ENCODE data around the gene HGS.

Gene HGS

DNA sequence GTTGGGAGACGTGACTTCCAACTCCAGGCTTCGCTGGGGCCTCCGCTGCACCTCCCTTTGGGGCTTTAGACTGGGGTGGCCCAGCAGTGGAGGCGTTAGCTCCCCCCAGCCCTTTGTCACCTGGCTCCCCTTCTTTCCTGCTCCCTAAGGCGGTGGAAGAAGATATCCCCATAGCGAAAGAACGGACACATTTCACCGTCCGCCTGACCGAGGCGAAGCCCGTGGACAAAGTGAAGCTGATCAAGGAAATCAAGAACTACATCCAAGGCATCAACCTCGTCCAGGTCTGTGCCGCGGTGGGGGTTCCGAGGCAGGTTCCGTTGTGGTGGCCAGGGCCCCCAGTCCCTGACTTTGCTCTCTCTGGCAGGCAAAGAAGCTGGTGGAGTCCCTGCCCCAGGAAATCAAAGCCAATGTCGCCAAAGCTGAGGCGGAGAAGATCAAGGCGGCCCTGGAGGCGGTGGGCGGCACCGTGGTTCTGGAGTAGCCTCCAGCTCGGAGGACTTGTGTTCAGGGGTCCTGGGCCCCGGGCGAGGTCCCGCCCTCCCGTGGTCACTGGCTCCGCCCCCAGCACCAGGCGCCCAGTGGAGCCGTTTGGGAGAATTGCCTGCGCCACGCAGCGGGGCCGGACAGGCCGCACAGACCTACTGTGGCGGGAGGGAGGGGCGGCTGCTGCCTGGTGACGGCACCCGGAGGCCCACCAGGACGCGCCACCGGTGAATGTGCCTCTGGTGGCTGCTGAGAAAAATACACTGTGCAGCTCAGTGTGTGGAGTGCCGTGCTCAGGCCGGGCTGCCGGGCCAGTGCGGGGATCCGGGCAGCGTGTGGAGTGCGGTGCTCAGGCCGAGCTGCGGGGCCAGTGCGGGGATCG is 23.2 kb downstream of the HGS start:
- DNase-seq: no peak

DNA sequence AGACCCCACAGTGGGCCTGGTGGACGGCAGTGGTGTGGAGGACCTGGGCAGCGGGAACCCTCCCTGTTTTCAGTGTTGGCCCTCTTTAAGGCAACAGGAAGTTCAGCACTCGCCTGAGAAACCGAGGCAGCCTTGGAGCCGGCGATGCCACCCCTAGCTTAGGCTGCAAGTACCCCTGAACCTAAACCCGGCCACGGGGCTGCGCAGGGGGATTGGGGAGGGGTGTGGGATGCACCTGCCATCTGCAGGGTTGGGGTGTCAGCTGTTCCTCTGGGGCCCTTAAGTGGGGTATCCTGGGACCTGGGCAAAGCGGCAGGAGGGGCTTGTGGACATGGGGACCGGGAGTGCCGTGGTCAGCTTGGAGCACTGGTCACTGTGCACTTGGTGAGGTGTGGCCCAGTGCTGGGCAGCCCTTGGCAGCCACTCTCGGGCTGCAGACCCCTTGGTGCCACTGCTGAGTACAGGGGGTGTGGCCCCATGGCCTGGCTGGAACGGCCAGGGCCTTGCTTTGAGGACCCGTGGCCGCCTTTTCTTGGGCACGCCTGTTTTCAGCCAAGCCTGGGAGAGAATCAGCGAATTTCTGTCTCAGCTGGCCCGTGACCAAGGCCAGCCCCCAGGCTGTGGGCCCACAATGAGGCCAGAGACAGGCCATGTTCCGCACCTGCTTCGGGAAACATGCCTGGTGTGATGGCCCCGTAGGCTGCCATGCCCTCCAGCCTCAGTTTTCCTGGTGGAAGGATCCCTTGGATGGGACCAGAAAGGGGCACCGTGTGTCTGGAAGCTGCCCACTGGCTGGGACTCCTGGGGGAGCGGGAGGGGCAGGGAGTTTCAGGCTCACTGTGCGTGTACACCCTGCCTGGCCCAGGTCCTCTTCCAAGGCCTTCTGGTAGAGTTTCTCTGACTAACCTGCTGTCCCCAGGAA is 24.2 kb downstream of the HGS start:
- no peak for DNase-seq

DNA sequence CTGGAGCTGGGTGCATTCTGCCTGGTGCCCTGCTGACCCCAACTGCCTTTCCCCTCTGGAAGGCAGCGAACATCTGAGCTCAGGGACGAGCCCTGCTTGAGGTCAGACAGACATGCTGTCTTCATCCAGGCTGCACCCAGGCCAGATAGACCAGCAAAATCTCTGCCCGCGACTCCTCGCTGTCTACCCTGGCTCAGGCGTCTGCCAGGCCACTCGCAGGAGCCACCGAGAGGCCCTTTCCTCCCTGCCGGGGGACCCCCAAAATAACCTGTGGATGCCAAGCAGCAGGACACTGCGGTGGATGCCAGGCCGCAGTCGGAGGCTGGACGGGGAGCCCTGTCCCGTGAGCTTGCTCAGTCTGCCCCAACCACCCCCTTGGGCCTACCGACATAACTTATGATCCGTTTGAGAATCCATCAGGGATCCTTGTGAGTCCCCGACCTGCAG is 25.0 kb downstream of the HGS start:
- DNase-seq: no peak

GRCh38 chr17:81710514-81711308 is 26.9 kb downstream of the HGS start:
- no peak for DNase-seq

DNA sequence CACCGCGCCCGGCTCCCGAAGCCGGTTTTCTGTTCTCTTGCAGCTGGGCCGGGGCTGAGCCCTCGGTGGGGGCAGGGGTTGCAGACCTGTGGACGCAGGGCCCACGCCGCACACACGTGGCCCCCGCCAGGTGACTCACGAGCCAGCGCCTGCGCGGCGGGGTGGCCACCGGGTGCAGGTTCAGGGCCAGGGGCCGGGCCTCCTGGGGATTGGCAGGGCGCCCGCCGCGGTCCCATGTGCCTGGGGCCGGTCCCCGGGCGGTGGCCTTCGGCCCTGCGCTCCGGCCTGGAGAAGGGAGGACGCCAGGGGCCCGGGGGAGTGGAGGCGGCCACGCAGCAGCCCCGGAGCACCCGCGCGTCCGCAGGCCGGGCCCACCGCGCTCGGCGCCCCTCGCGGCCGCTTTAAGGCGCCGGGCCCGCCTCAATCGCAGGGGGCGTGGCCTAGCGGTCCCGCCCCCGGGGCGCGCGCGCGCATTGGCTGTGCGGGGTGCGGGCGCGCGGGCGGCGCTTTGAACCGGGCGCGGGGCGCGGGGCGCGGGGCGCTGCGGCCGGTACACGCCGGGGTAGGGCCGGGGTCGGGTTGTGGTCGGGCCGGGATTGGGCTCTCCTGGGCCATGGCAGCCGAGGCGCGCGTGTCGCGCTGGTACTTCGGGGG is 28.1 kb downstream of the HGS start, which contains the start of gene SLC25A10:
TSS of gene SLC25A10 (plus strand) at position 471 of the 654 bp plus-strand sequence. CDS start at position 614, 143 bp downstream.
- DNase-seq: peak; percentile 87

- DNase-seq: no peak
These were observed 28.7 kb downstream of the HGS start for GRCh38 chr17:81712468-81713003.

- DNase-seq: no peak
These were observed 29.3 kb downstream of the HGS start for GRCh38 chr17:81713004-81713555.

- no peak for DNase-seq
These were observed 30.0 kb downstream of the HGS start for GRCh38 chr17:81713556-81714411.

GRCh38 chr17:81714412-81715106 is 30.7 kb downstream of the HGS start:
- DNase-seq: no peak

GRCh38 chr17:81715107-81715871 is 31.5 kb downstream of the HGS start:
- DNase-seq: no peak

DNA sequence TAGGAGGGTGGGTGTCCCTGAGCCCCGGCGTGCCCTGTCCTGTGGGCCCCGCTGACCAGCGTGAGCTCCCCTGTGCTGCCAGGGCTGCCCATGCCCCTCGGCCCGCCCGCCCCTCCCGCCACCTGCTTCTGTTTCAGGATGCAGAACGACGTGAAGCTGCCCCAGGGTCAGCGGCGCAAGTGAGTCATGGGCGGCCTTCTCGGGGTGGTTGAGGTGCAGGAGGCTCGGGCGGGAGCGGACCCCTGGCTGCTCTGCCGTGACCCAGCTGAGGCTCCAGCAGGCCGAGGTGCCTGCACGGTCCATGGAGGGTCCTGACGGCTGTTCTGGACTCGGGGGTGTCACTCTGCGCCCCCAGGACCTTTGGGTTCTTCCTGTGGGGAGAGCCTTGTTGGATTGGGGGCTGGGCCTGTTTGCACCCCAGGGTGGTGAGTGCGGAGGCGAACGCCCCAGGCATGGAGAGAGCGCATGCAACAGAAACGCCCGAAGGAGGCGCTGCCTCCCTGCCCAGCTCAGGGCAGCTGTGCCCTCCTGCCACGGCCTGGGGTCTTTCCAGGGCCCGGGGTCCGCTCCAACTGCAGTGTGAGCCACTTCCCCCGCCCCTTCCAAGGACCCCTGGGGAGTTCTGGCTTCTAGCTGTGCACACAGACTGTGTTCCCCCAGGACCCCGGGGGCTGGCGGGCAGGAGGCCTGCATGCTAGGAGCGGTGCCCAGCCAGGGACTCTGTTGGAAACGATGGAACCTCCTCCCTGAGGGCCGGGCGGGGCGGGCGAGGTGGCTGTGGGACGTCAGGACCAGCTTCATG is 32.3 kb downstream of the HGS start:
- DNase-seq: no peak

DNA sequence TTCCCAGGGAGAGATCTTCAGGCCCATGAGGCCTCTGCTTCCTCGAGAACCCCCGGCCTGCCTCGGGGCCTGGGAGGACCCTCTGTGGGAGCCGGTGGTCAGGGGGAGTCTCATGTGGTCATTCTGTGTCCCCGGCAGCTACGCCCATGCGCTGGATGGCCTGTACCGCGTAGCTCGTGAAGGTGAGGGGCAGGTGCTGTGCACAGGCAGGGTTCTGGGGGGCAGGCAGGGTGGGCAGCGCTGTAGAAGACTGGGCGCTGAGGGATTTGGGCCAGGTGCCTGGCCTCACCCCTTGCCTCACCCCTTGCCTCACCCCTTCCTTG is 32.8 kb downstream of the HGS start:
- no peak for DNase-seq

GRCh38 chr17:81717049-81717765 is 33.4 kb downstream of the HGS start:
- no peak for DNase-seq

GRCh38 chr17:81717766-81718089 is 33.9 kb downstream of the HGS start:
- no peak for DNase-seq

DNA sequence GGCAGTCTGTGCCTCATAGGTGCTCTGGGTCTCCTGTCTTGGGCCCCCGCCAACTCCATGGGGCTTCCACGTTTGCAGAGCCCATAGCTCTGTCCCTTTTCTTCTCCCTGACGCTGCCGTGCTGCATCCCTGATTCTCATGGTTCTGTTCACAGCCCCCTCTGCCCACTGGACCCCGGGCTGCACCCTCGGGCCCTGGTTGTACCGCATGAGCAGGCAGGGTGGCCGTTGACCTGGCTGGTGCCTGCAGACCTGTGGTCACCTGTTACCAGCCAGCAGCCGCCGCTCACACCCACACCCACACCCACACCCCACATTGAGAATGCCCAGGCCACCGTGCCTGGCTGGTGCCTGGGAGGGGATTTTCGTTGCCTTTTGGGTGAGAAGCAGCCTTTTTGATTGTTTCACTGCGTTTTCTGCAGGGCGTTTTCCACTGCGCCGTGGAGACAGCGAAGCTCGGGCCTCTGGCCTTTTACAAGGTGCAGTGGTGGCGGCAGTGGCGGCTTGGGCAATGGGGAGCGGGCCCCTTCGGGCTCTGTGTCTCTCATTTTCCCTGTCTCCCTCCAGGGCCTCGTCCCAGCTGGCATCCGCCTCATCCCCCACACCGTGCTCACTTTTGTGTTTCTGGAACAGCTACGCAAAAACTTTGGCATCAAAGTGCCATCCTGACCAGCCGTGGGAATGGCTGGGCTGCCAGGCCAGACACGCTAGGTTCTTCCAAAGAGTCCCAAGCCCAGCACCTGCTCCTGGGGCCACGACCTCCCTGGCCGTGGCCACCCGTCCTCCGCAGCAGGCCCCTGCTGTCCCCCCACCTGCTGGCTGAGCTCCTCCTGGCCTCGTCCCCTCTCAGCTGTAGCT is 35.8 kb downstream of the HGS start:
- DNase-seq: no peak

DNA sequence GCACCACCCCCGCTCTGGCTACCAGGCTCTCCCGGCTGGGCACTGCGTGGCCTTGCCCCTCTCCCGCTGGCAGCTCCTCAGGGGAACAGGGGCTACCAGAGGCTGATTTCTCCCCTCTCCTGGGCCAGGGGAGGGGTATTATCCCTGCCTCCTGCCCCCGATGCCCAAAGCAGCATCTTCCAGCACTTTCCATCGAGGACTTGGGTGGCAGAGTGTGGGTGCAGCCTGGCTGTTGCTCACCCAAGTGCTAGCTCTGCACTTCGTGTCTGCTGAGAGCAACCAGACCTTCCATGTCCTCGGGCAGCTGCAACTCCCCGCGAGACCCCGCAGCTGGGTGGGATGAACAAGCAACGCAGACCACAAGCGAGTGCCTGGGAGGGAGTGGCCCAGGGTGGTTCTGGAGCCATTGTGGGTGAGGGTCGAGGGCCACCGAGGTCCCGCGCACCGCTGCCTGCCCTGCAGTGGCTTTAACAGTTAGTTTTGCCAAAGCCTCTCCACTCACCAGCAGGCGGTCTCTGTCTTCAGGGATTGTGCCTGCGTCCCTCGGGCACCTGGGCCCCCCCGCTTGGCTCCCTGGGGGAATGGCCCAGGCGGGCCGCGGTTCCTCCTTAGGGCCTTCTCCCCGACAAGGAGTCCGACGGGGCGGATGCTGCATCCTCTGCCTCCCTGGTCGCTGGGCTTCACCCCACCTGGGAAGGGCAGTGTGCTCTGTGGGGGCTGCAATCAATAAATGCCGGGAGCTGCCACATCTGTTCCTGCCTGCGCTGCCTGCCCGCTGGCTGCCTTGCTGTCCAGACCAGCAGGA is 36.7 kb downstream of the HGS start:
- DNase-seq: no peak

Measured in stimulated activated CD4-positive, alpha-beta T cell treated with anti-CD3 and anti-CD28 coated beads, Interleukin-1b, Interleukin-23, amount 100 ng/mL, for 48 hours (primary cell).